ENCODE measurements around the gene KIAA1614.
"Not testable (repeated sequence)": the region's sequence is repeated elsewhere in the genome, so short reads cannot be mapped to it uniquely, and the experiment has no call there.

Gene KIAA1614

DNA sequence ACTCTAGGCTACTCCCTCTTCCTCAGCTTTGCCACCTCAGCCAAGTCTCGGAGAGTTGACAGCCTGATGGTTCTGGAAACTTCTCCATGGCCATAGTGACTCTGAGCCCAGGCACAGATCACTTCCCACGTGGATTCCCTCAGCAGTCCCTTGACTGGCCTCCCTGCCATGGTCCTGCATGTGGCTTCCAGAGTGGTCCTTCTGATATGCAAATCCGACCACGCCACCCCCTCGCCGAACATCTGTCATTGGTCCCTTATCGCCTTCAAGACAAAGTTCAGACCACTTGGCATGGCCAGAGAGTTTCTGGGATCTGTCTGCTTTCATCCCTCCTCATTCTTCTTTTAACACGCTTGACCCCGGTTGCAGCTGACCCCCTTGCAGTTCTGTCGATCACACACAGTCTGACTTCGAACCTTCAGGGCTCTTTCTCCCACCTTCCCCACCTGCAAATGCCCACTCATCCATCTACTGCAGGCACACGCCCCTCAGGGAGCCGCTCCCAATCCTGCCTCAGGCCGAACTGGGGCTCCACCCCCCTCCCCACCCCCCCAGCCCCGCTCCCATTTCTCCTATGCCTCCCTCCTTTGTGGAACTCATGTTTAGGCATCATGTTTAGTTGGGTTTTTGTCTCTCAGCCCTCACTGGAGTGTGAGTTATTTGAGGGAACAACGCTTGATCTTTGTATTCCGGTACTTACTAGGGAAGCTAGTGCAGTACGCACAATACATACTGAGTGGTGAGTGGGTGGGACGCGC is 29.0 kb downstream of the KIAA1614 start:
- no peak for DNase-seq (ENCODE audit: low spot score)

GRCh38 chr1:180945151-180945550 is 32.5 kb downstream of the KIAA1614 start:
- no peak for DNase-seq (ENCODE audit: low spot score)

DNA sequence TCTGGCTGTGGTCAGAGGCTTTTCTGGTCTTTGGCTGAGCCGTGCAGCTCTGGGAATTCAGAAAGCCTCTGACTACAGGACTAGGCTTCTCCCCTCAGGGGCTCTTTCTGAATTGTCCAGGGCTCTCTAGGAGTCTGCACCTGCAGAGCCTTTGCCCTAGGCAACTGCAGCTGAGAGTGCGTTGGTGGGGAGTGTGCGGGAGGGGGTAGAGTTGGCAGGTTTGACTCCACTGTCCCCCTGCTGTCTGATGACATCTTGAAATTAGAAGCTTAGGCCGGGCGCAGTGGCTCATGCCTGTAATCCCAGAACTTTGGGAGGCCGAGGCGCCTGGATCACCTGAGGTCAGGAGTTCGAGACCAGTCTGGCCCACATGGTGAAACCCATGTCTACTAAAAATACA is 32.9 kb downstream of the KIAA1614 start:
- no peak for DNase-seq (ENCODE audit: low spot score)

- no peak for DNase-seq (ENCODE audit: low spot score)
Observed at GRCh38 chr1:180946056-180946455, 33.4 kb downstream of the KIAA1614 start.

DNA sequence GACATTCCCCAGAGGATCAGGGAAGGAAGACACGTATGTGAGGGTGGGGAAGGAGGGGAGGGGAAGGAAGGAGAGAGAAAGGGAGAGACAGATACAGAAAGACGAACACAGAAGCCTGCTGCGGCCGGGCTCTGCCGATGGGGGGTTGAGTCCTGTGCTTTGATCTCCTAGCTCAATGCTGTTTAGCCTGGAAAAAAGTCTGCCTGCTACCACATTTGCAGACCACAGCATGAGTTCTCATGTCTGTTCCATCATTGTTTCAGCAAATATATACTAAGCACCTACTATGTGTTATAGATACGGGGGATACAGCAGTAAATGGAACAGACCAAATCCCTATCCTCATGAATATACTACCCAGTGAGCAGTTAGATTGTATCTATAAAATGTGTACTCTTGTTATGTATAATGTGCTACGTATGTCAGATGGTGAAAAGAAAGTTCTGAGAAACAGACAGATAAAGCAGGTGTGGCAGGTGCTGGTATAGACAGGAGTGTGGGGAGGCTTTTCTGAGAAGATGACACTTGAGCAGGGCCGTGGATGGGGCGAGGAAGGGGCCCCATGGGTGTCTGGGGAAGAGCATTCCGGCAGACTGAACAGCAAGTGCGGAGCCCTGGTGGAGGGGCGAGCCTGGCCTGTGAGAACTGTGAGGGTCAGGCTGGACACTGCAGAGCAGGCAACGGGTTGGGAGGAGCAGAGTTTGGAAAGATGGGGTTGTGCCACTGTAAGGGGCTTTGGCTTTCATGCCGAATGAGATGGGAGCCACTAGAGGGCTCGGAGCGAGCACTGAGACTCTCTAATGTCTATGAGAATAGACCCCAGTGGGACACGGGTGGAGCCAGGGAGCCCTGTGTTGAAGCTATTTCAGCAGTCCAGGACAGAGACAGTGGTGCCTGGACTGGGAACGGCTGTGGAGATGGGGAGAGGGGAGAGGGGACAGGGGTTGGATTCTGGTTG is 34.1 kb downstream of the KIAA1614 start:
- DNase-seq (ENCODE audit: low spot score) = no peak

GRCh38 chr1:180947499-180947885 is 34.8 kb downstream of the KIAA1614 start:
- DNase-seq (ENCODE audit: low spot score) = no peak

DNA sequence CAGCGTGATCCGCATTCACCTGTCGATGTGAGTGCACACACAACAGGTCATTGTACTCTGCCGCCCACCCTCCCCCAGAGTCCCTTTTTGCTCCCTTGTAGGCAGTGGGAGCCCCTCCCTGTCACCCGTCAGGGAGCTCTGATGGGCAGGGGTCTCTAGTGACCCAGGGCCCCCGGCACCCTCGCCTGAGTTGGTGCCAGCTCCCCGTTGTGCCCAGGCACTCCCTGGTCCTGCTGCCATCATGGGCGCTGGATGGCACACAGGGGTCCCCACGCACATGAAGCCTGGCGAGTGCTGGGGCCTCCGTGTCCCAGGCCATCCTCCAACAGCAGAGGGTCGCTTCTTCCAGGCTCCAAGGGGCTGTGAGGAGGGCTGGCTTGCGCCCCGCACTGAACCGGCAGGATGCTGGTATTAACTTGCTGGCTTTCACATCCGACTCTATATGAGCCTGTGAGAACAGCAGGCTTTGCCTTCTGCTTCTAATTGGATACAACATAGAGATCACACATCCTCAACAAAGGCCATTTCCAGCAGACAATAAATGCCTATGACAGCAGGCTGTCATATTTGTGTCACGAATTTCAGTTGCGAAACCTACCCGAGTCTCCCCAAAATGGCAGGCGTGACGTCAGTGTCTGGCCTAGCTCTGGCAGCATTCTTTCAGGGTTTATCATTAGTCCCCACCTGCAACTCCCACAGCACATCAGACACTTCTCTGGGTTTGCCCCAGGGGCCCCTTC is 35.4 kb downstream of the KIAA1614 start:
- DNase-seq (ENCODE audit: low spot score) = no peak

DNA sequence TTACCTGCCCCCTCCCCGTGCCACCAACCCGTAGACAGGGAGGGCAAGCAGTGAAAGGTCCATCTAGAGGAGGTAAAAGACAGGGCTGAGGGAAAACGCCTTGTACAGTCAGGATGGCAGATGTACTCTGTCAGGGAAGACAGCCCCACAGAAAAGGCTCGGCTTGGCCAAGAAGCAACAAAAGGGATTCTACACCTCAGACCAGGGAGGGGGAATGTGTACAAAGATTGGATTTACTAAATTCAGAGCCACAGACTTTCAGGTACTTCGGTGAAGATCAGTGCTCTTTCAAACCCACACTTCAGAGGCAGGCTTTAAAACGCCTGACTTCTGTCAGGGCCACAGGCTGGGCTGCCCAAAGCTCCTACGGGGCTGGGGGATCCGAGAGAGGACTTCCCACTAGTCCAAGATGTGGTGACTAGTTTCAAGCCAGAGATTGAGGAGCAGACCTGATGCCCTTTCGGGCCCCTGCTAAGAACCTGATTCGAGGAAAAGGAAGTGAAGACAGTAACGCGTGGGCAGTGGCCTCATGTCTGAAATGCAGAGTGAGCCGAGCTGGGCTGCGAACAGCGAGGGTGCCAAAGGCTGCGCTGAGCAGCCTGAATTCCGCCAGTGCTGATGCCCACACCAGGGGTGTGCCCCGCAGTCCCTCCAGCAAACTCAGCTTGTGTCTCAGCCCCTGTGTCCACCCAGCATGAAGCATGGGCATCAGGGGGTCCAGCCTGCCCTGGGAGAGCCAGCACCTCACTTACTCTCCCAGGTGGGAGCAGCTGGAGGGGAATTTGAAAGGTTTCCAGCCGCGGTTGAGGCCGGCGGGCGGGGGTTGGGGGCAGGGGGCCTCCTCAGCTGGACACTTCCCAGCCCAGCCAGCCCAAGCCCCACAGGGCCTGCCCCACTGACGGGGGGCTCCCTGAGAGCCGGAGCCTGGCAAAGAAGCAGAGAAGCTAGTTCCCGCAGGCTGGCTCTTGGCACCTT is 36.2 kb downstream of the KIAA1614 start:
- DNase-seq (ENCODE audit: low spot score) = no peak

DNA sequence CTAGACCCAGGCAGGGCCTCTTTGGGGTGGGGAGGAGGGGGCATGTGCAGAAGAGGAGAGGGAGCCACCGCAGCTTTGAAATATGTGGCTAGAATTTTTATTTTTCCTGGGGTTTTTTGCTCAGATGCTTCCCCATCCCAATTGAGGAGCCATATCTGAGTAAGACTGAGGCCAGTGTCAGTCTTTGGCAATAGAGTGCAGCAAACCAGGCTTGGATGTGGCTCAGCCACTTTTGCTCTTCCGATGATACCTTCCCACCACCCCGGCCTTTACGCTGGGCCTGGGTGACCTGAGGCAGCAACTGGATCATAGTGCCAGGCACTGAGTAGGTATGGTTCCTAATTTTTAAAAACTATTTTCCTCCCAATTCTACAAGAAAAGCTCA is 36.9 kb downstream of the KIAA1614 start:
- no peak for DNase-seq (ENCODE audit: low spot score)

- DNase-seq (ENCODE audit: low spot score) = no peak
Observed at GRCh38 chr1:180950321-180950720, 37.6 kb downstream of the KIAA1614 start.

- no peak for DNase-seq (ENCODE audit: low spot score)
Observed at GRCh38 chr1:180951186-180951745, 38.6 kb downstream of the KIAA1614 start.

DNA sequence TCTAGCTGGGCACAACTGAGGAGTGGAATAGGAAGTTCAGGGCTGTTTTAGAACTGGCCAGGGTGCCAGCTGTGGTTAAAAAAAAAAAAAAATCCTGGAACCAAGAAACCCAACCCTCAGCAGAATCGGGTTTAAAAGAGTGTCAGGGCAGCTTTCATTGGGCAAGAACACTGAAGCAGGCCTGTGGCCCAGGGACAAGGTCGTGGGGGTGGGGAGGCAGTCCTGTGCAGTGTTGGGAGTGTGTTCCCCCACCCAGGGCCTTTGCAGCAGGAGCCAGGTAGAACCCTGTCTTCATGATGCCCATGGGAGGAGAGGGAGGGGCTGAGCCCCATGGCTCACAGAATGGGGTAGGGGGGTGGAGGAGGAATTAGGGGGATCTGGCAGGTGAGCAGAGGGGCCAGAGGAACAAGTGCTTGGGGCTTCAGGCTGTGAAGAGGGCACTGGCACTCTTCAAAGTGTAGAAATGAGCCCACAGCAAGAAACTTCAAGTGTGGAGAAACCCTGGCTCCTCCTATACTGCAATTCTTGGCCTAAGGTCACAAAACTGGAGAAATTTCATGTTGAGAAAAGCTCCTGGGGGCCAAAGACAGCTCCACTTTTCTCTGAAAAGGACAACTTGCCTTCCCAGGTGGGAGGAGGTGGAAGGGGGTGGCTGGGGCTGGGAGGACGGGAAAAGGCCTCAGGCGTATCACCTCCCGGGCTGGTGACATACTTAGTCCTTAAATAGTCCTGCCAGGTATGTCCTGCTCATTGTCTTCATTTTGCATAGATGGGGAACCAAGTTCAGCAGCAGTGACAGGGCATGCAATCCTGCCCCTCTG is 39.3 kb downstream of the KIAA1614 start:
- no peak for DNase-seq (ENCODE audit: low spot score)

DNA sequence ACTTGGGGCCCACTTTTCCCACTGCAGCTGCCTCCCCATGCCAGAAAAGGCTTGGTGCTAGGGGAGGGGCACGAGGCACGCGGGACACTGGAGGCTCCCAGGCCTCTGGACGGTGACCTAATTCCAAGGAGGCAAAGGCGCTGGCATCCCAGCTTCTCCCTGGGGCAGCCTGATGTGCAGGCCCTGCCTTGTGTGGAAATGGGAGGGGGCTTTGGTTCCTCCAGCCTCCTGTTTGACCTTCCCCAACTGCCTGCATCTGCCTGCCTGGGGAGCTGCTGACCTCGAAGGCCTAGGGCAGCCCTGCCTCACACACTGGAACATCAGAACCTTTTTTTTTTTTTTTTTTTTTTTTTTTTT is 39.9 kb downstream of the KIAA1614 start:
- DNase-seq (ENCODE audit: low spot score) = no peak

DNA sequence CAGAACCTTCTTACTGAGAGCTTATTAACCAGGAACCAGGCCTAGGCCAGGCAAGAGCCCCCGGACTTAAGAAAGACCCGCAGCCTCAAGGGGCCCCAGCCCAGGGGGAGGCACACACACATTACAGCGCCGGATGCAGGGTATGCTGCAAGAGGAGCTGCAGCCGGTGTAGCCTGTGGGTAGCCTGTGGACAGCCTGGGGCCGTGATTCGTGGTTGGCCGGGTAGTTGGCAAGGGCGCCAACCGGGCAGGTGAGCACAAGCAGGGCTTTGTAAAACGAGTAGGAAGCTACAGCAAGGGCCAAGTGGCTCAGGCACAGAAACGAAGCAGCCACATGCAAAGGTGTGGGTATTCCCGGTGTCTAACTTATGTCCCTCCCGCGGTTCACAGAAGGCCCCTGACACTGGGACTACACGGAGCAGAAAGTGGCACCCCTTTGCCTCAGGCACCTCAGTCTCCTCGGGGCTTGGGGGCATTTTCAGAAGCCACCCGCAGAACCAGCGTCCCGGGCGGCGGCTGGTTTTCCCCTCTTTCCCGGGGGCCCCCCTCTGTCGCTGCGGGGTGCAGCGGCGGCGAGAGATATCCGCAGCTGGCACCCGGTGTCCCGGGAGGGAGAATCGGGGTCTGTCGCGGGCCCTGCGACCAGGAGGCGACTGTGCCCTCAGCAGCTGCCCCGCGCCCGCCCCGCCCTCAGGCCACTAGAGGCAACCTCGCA is 40.8 kb downstream of the KIAA1614 start:
- no peak for DNase-seq (ENCODE audit: low spot score)

DNA sequence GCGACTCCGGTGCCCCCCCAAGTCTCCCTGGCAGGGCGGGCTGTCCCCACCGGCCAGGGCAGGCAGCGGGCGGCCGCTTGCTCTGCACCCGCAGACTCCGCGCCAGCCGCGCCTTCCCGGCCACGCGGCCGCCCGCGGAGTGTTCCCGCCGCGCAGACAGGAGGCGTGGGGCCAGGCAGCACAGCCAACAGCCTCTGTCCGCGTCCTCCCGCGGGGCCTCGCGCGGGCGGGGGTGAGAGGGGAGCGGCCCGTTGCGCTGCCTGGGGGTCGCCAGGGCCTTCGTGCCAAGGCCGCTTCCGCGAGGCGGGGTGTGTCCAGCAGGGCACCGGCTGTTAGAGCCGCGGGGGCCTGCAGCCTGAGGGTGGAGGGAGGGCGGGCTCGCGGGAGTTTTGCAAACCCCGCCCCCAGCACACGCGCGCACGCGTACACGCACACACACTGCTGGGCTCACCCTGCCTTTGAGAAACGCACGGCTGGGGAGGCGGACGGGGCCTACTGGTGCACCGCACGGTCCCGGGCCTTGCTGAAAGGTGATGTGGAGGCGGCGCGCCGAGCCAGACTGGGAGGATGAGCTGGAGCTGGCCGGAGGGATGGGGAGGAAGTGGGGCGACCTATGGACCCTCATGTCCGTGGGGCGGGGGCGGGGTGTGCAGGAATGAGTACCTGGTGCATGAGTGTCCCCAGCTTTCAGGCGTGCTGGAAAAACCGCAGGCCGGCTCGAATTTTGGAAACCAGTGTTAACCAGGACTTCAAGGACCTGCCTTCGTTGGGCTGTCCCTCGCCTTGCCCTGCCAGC is 41.5 kb downstream of the KIAA1614 start:
- peak; percentile 84 for DNase-seq (ENCODE audit: low spot score)

DNA sequence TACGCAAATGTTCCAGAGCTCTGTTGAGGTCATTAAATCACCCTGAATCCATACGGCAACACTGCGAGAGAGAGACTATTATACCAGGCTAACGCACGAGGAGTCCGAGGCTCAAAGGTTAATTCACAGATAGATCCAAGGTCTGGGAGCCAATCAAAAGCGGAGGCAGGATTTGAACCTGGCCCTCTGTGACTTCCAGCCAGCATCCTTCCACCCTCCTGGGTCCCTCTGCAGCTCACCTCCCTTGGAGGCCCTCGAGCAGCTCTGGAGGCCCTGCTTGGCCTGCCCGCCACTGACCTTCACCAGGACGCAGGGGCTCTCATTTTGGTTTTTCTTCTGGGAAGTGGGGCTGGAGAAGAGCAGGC is 42.1 kb downstream of the KIAA1614 start:
- no peak for DNase-seq (ENCODE audit: low spot score)

GRCh38 chr1:180956028-180956640 is 43.4 kb downstream of the KIAA1614 start:
- DNase-seq (ENCODE audit: low spot score) = no peak

- DNase-seq (ENCODE audit: low spot score) = not testable (repeated sequence)
Observed at GRCh38 chr1:180959620-180960019, 46.9 kb downstream of the KIAA1614 start.
